ENCODE measurements around the gene EVX1. TPM values are rescaled to one million over a fixed set of nuclear protein-coding genes. Genes with fewer than 3 reads are reported as not detected.

The EVX1 gene
- total and polyA plus RNA-seq, 2 experiments from 2014 or later, result 0.95 to 1.1 TPM

Other genes with a start within 250 kb of the EVX1 start
- 0.12 and 0.30 TPM in 2 replicates for gene HOXA1, start 146.8 kb upstream of the EVX1 start, total RNA-seq
- 0.25 and 0.77 TPM in 2 replicates for gene HOXA1, start 146.8 kb upstream of the EVX1 start, polyA plus RNA-seq
- gene HOXA2, start 140.1 kb upstream of the EVX1 start, total RNA-seq, result 0.36 TPM in 1 of 2 replicates, not detected in the other
- gene HOXA2, start 140.1 kb upstream of the EVX1 start, polyA plus RNA-seq, result 0.07 and 0.81 TPM in 2 replicates
- 1.3 and 1.4 TPM in 2 replicates for gene HOXA4, start 112.0 kb upstream of the EVX1 start, total RNA-seq
- gene HOXA4, start 112.0 kb upstream of the EVX1 start, polyA plus RNA-seq, result 0.69 and 0.96 TPM in 2 replicates
- 0.08 and 0.70 TPM in 2 replicates for gene HOXA5, start 99.1 kb upstream of the EVX1 start, total RNA-seq
- 0.41 and 0.92 TPM in 2 replicates for gene HOXA5, start 99.1 kb upstream of the EVX1 start, polyA plus RNA-seq
- not detected in 2 replicates for gene HOXA6, start 95.0 kb upstream of the EVX1 start, total RNA-seq
- 0.16 and 0.23 TPM in 2 replicates for gene HOXA6, start 95.0 kb upstream of the EVX1 start, polyA plus RNA-seq
- gene HOXA3, start 90.2 kb upstream of the EVX1 start, total RNA-seq, result 0.83 and 3.0 TPM in 2 replicates
- 4.1 and 4.5 TPM in 2 replicates for gene HOXA3, start 90.2 kb upstream of the EVX1 start, polyA plus RNA-seq
- gene HOXA7, start 86.1 kb upstream of the EVX1 start, total RNA-seq, result 0.32 and 0.83 TPM in 2 replicates
- gene HOXA7, start 86.1 kb upstream of the EVX1 start, polyA plus RNA-seq, result 1.0 TPM in 1 of 2 replicates, not detected in the other
- gene HOXA9, start 77.3 kb upstream of the EVX1 start, total RNA-seq, result 3.6 and 5.9 TPM in 2 replicates
- gene HOXA9, start 77.3 kb upstream of the EVX1 start, polyA plus RNA-seq, result 3.5 and 4.4 TPM in 2 replicates
- 9.9 and 15.1 TPM in 2 replicates for gene HOXA10, start 68.5 kb upstream of the EVX1 start, total RNA-seq
- 7.7 and 8.1 TPM in 2 replicates for gene HOXA10, start 68.5 kb upstream of the EVX1 start, polyA plus RNA-seq
- 6.4 and 9.6 TPM in 2 replicates for gene HOXA11, start 57.6 kb upstream of the EVX1 start, total RNA-seq
- gene HOXA11, start 57.6 kb upstream of the EVX1 start, polyA plus RNA-seq, result 5.4 and 7.6 TPM in 2 replicates
- gene HOXA13, start 42.7 kb upstream of the EVX1 start, total RNA-seq, result 13.0 and 14.2 TPM in 2 replicates
- 6.1 and 6.2 TPM in 2 replicates for gene HOXA13, start 42.7 kb upstream of the EVX1 start, polyA plus RNA-seq